ENCODE data around the gene VTI1B. TPM values are rescaled to one million over a fixed set of nuclear protein-coding genes. Genes with fewer than 3 reads are reported as not detected.

VTI1B gene
- total RNA-seq, 2 donors from 2014 or later: 116 to 121 TPM

GRCh38 chr14:67641902-67642749 lies 32.3 kb downstream of the VTI1B start:
- no peak overlapping the region for H3K9ac ChIP-seq (ENCODE audit: low read depth in 2 of 2, low read length in 2 of 2)
- H3K27me3 ChIP-seq: no peaks in the 10 kb centered on the region
- no peaks in the 10 kb centered on the region for H3K9me3 ChIP-seq
- no peak overlapping the region for H3K27ac ChIP-seq
- DNase-seq: no peak
- no peaks in the 10 kb centered on the region for H3K36me3 ChIP-seq
- TF ChIP-seq, protein P1, sequence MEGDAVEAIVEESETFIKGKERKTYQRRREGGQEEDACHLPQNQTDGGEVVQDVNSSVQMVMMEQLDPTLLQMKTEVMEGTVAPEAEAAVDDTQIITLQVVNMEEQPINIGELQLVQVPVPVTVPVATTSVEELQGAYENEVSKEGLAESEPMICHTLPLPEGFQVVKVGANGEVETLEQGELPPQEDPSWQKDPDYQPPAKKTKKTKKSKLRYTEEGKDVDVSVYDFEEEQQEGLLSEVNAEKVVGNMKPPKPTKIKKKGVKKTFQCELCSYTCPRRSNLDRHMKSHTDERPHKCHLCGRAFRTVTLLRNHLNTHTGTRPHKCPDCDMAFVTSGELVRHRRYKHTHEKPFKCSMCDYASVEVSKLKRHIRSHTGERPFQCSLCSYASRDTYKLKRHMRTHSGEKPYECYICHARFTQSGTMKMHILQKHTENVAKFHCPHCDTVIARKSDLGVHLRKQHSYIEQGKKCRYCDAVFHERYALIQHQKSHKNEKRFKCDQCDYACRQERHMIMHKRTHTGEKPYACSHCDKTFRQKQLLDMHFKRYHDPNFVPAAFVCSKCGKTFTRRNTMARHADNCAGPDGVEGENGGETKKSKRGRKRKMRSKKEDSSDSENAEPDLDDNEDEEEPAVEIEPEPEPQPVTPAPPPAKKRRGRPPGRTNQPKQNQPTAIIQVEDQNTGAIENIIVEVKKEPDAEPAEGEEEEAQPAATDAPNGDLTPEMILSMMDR (IDR thresholded peaks at IDR 0.05): no peak
- intact Hi-C loops (cut with DNase I): no loop called here
- no peaks in the 10 kb centered on the region for H3K4me1 ChIP-seq
- H3K4me3 ChIP-seq: no peak overlapping the region

- no peaks in the 10 kb centered on the region for H3K4me1 ChIP-seq
- H3K4me3 ChIP-seq: no peak overlapping the region
- no peaks in the 10 kb centered on the region for H3K9me3 ChIP-seq
- intact Hi-C loops (cut with DNase I): no loop called here
- H3K27me3 ChIP-seq: no peaks in the 10 kb centered on the region
- no peak overlapping the region for H3K9ac ChIP-seq (ENCODE audit: low read depth in 2 of 2, low read length in 2 of 2)
- no peak for DNase-seq
- no peaks in the 10 kb centered on the region for H3K36me3 ChIP-seq
- H3K27ac ChIP-seq: no peak overlapping the region
- TF ChIP-seq, protein P1 (IDR thresholded peaks at IDR 0.05): no peak
These were observed 33.0 kb downstream of the VTI1B start for GRCh38 chr14:67641480-67641879.

DNA sequence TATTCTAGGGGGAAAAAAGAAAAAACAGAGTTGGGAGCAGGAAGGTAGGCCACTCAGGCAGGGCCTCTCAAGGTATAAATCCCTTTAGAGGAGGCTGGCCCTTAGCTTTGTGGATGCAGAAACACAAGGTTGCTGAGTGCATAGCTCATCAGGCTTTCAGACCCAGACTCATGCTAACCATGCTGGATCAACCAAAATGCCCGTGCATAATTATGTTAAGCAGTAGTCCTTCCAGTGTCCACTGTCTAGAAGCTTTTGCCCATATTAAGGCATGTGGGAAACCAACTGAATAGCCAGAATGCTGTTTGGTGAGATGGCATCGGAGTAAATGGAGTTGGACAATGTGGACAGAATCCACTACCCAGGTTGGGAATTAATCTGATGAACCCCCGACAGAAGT lies 35.8 kb downstream of the VTI1B start:
- Histone ChIP-seq H3K9ac (ENCODE audit: low read depth in 2 of 2, low read length in 2 of 2) (no peak overlapping the region), H3K36me3 (no peaks in the 10 kb centered on the region), H3K27me3 (no peaks in the 10 kb centered on the region), H3K4me1 (no peaks in the 10 kb centered on the region), H3K4me3 (no peak overlapping the region), H3K27ac (no peak overlapping the region), H3K9me3 (no peaks in the 10 kb centered on the region)
- DNase-seq: no peak
- intact Hi-C loops (cut with DNase I): no loop called here
- TF ChIP-seq, protein P1 (IDR thresholded peaks at IDR 0.05): no peak

- no peak for DNase-seq
- TF ChIP-seq, protein P1 (IDR thresholded peaks at IDR 0.05): no peak
- H3K4me3 ChIP-seq: no peak overlapping the region
- H3K9me3 ChIP-seq: no peaks in the 10 kb centered on the region
- H3K9ac ChIP-seq (ENCODE audit: low read depth in 2 of 2, low read length in 2 of 2): no peak overlapping the region
- no peak overlapping the region for H3K27ac ChIP-seq
- H3K4me1 ChIP-seq: no peaks in the 10 kb centered on the region
- no peaks in the 10 kb centered on the region for H3K36me3 ChIP-seq
- no peaks in the 10 kb centered on the region for H3K27me3 ChIP-seq
- intact Hi-C loops (cut with DNase I): no loop called here
These were observed 38.0 kb downstream of the VTI1B start for GRCh38 chr14:67636361-67636919.

DNA sequence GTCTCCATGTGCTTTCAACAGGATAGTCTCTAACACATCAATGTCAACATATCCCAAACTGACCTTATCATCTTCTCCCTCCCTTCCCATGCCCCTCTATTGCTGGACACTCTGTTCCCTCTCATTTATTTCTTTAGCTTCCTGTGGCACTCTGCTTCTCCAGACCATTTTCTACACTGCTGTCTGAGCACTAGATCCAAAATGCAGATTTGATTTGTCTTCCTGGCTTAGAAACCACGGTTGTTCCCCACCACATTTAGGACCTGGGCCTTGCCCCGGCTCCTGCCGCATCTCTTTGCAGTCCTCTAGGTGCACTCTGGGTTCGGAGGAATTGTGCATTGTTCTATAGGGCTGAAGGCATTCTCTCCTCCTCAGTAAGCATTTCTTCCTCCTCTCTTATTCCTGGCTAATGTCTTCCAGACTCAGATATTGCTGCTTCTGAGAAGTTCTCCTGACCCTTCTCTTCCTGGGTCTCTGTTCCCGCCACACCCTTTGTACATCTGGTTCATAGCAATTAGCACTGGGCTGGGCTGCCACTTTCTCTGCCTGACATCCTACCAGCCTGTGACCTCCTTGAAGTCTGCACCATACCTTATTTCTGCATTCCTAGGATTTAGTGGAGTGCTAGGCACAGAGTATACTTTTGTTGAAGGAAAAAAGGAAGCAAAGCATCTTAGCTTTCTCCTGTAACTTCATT lies 40.8 kb downstream of the VTI1B start:
- Histone ChIP-seq H3K27ac (no peak overlapping the region), H3K9ac (ENCODE audit: low read depth in 2 of 2, low read length in 2 of 2) (no peak overlapping the region), H3K9me3 (no peaks in the 10 kb centered on the region), H3K36me3 (no peaks in the 10 kb centered on the region), H3K4me1 (no peaks in the 10 kb centered on the region), H3K27me3 (no peaks in the 10 kb centered on the region), H3K4me3 (no peak overlapping the region)
- intact Hi-C loops (cut with DNase I): no loop called here
- DNase-seq: no peak
- TF ChIP-seq, protein P1 (IDR thresholded peaks at IDR 0.05): no peak
